Cardiac fibroblast (primary cell): Measurements from ENCODE around the gene TMEM134.

Experiments used
- DNase-seq, 2 donors: peaks; one replicate each; pipeline versions ENCODE4 v3.0.0 to v3.0.0-alpha.2; 2010; ENCODE audit warnings: low read depth in 2 of 2
- H3K4me3 ChIP-seq, 2 donors: replicated peaks in 1 of 2; 1 replicate in 1 of 2; 2 replicates in 1 of 2; pipeline ENCODE4 v1.5.1; 2011; ENCODE audit warnings: low read depth in 2 of 2, low read length in 2 of 2, mild to moderate bottlenecking in 2 of 2, moderate library complexity in 1 of 2
- CTCF ChIP-seq: IDR thresholded peaks from one replicate; pipeline ENCODE4 v1.5.1; 2011; ENCODE audit warnings: low read depth, mild to moderate bottlenecking, low read length, inconsistent platforms

Gene TMEM134

GRCh38 chr11:67455054-67455453 lies 14.0 kb downstream of the TMEM134 start, which contains the start of gene CABP4:
CABP4 (plus strand) TSS chr11:67455354; CDS start chr11:67455424, 70 bp downstream.
- no peak for DNase-seq
- no peak for TF ChIP-seq CTCF
- H3K4me3 ChIP-seq = no peak within 1 kb of the TSS

GRCh38 chr11:67453816-67454732 lies 15.0 kb downstream of the TMEM134 start:
- TF ChIP-seq CTCF = no peak
- H3K4me3 ChIP-seq = no peak overlapping the region
- DNase-seq = no peak

- H3K4me3 ChIP-seq = no peak within 1 kb of the TSS
- no peak for TF ChIP-seq CTCF
- no peak for DNase-seq
Observed at GRCh38 chr11:67452141-67452952, 16.7 kb downstream of the TMEM134 start, which contains the start of gene GPR152. GPR152 (minus strand) TSS chr11:67452729; CDS start chr11:67452724, 5 bp downstream.

DNA sequence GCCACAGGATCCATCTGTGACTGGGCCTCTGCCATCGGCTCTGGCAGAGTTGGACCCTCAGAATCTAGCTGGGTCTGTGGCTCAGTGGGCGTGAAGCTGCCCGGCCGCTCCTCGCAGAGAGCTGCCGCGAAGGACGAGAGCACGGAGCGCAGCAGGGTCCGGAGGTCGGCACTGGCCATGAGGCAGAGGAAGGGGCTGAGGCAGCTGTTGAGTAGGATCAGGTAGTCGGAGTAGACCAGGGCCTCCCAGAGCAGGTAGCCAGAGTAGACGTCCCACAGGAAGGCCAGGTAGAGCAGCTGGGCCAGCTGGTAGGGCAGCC lies 17.4 kb downstream of the TMEM134 start:
- H3K4me3 ChIP-seq = no peak overlapping the region

DNA sequence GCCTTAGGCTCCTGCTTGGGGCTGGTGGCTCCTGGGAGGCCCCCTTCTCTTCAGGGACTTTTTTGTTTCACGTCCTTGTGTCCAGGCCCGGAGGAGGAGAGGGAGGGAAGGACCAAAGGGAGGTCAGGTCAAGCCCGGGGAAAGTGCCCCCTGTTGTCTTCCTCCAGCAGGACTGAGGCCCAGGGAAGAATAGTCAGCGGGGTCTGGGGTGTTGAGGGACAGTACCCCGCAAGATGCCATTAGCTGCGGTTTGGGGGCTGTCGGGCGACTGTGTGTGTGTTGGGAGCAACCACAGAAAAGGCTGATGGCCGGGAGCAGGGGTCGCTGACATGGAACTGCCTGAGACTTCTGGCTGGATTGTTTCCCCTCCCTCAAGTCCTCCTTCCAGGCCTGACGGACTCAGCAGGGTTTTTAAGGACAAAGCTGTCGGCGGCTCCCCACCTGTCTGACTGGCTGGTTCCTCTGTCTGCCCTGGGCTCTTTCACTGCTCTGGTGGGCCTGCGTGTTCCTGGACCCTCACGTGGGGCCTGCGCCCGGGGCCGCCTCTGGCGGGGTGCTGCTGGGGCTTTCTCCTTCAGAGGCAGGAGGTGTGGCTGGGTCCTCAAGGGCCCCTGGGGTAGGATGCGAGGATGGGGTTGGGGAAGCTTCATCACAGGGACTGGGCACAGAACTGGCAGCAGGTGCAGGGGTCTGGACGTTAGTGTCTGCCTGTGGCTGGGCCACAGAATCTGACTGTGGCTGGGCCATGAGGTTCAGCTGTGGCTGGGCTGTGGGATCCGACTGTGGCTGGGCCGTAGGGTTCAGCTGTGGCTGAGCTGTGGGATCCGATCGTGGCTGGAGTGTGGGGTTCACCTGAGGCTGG lies 18.0 kb downstream of the TMEM134 start:
- H3K4me3 ChIP-seq = no peak overlapping the region
- DNase-seq = no peak
- no peak for TF ChIP-seq CTCF

More for the DNA sequence above, 17.4 kb downstream of the TMEM134 start:
- DNase-seq = no peak
- TF ChIP-seq CTCF = no peak
